Epidermal melanocyte (primary cell): ENCODE data around the gene PATL1.

Experiments
- DNase-seq: peaks from one replicate; pipeline ENCODE4 v3.0.0; 2011; ENCODE audit warnings: low spot score; ENCODE audit not compliant: insufficient read length

PATL1 gene

DNA sequence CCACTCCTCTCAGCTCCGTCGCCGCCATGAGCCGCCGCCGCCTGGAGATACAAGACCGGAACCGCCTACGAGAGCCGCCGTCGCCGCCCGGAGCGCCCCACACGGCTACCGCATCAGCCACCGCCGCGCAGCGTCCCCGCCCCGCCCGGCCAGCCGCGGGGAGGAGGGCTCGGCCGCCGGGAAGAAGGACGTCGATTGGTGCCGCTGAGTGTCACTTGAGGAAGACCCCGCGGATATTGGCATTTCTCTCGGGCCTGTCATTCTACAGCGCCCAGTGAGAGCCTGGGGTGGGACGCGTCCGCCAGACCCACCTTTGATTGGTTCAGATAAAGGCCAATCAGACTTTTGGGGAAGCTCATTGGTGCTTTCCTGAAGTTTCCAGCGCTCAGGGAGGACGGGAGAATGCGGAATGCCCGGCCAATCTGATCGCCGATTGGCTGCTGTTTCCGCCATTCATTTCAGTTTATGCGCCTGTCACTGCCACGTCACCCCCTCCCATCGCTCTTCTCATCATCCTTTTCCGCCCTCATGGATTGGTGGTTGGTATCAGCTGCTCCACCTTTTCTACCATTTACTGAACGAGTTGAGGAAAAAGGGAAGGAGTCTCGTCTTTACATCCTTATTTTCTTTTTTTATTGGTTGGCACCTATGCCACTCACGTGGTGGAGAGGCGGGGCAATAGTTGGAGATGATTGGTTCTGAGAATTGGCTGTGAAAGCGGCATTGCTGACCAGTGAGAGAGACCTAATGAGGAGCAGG lies 53.0 kb downstream of the PATL1 start, which contains the start of gene OSBP:
Gene OSBP (minus strand): TSS at position 138 of the 759 bp plus-strand sequence. CDS start 110 bp downstream, at position 28.
- DNase-seq = peak; percentile 98

DNA sequence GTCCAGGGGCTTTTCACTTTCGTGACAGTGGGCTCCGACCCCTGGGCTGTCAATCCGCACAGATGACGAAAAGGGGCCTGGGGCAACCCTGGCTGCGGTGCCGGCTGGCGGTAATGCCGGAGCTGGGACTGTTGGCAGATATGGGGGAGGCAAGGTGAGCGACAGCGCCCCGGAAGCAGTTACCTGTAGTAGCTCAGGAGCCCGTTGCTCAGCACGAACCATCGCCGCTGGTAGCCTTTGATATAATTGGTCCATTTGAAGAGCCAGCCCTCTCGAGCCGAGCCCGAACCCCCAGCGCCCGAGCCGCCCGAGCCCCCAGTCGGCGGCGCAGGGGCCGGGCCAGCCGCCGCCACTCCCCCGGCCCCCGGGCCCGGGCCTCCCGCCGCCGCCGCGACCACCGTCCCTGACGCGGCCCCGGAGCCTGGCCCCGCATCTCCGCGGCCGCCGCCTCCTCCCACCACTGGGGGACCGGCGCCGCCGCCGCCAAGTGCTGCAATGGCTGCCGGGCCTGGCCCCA lies 53.7 kb downstream of the PATL1 start:
- DNase-seq = no peak

DNA sequence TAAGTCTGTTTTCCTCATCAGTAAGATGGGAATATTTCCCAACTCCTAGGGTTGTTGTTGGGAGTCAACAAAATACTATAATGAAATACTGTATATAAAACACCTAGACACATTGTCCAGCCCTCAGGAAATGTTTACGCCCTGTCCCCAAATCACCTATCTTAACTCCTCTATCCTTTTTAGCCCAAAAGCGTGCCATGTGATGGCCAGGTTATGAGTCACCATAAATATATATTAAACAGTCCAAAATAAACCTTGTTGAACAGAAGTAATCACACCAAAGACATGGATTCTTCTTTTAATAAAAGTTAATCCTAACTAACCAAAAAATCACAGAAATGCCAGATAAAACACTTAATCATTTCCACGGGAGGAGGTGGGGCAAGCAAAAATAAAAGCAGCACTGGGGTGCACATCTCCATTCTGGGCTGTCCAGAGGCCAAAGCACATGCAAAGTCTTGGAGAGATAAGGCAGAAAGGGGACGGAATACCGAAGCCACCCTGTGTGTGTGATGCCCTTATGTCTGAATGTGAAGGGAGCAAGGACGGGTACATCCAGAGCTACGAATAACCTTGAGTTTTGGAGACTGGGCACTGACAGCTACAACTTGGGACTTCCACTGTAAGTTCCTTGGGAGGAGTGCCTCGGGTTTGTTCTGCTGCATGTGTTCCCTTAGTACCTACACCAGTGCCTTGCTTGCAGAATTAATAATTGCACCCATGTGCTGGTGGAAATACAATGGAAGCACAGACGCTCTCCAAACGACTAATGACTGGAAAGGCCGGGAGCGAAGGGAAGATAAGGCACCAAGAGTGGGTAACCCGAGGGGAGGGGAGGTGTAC lies 54.3 kb downstream of the PATL1 start:
- no peak for DNase-seq

DNA sequence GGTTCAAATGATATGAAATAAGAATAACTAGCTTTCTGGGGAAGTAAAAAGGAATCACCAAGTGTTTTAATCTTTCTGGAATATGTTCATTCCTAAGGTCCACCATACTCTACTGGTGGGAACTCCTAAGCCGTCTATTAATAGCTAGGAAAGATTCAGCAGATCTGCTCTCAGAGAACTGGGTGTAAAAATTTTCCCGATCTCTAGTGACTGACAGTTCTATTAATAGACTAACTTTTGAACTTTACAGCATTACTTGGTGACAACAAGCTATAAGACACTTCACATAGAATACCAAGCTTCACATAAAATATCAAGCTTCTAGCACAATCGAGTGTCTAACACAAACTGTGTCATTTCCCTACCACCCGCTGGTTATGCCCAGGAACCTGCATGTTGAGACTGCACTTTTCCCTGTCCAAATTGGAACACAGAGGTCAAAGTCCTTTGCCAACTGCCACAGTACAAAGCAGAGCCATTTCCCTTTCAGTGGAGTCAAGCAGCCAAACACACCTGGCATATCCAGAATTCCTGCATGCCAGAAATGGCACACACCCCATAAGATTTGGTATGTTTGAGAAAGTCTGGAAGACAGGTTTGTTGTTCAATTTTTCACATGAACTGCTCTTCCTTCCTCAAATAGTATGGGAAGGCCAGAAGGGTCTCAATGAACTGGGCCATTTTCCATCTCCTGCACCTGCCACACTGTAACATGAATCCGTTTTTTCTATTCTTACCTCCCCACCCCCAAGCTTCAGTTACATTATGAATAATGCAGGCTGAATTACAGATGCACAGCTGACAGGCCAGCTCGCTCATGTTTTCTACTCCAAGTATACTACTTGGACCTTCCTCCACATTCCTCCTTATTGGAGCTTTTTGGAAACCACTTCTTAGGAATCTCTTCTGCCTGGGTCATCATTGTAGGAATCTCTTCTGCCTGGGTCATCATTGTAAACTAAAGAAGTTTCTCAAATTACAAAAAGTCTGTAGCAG lies 57.0 kb downstream of the PATL1 start:
- DNase-seq = no peak

DNA sequence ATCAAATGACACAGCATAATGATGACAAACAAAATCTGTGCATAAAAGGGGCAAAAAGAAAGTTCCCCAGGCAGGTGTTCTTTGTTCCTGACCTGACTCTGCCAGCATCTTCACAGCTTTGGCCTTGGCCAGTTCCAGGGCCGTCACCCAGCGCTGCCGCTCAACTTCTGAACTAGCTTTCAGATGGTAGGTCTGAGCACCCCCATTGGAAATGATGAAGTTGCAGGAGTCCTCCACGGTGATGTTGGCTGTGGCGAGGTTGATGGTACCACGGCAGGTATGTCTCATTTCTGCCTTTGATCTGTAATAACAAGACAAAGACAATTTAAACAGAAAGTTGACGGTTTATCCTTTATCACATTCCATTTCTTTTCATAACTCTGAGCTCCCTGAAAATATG lies 58.5 kb downstream of the PATL1 start:
- no peak for DNase-seq

DNA sequence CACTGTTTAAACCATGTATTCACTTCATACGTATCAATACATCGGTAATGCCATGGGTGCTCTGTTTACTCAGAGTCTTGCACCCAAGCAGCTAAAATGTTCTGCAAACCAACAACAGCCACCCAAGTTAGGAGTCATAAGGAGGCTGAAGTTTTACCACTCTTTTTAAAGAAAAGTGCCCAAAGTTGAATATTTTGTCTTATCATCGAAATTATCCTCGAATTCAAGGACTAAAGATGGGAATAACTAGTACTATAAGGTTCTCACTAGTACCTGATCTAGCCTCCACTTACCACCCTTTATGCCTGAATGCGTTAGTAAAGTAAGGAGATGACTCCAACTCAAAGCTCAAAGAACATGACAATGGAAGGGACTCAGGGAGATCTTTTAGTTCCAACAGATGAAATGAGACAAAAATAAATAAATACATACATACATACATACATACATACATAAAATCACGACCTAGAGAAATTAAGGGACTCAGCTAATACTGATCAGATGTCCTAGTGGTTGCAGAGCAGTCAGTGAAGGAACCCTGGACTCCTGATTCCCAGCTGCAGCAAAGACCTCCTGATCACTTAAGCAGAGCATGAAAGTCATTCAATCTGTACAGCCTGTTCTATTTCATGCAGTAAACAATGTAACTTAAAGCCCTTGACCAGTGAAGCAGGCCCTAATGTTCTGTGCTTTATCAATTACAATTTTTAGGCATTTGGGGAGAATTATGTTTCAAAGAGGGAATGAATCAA lies 61.0 kb downstream of the PATL1 start:
- DNase-seq = no peak

DNA sequence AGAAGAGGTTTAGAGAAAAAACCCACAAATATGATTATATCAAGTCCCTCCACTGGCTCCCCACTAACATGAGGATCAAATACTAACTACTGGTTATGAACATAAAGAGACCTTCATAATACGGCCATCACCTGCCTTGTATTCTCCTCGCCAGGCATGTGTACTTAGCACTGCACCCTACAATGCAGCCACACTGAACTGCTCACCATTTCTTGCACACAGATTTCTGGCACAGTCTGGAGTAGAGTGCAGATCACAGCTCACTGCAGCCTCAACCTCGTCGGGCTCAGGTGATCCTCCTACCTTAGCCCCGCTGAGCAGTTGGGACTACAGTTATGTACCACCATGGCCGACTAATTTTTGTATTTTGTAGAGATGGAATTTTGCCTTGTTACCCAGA lies 66.4 kb downstream of the PATL1 start:
- no peak for DNase-seq

DNA sequence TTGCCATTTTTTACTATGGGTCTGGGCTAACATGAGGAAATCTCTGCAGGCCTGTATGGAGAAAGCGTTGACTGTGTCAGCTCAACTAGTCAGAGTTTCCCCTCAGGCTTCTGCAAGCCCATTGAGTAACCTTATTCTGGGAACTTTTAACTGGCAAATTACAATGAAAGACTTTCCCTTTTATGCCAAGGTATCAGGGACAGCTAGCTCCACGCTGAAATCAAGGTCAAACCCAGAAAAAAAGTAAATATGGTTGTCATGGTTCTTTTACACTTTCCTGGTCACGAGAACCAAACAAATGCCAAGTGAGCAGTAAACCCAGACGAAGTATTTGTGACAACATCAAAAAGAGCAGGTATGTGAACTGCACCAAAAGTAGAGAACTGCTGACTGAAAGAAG lies 67.0 kb downstream of the PATL1 start:
- no peak for DNase-seq

DNA sequence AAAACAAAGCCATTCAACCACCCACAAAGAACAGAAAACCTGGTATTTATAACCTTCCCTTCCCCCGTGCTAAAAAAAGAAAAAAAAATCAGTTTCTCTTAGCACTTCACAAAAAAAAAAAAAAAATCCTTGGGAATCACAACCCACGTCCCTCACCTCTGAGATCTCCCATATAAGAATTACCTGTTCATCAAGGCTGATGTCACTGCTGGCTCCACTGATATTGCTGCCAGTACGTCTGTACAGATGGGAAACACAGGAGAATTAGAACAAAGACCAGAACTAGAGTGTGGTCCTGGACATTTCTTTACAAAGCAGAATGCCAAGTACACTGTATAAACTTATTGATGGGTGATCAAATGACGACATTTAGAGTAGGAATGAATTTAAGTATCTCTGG lies 68.2 kb downstream of the PATL1 start:
- no peak for DNase-seq

DNA sequence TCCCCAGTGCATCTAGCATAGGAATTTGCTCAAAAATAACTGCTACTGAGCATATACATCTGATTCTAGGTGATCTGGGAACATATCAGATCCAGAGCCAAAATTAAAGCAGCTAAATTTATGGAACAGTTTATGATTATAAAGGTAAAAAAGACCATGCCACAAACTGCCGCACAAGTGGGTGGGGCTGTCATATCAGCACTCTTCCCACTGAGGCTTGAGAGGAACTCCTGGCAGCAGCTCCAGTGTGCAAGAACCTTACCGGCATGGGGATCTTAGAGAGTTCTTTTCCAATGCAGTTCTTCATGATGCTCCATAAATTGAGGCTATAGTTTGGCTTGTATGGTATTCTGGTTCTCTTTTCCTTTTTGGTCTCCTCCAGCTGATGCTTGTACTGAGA lies 68.6 kb downstream of the PATL1 start:
- DNase-seq = no peak

DNA sequence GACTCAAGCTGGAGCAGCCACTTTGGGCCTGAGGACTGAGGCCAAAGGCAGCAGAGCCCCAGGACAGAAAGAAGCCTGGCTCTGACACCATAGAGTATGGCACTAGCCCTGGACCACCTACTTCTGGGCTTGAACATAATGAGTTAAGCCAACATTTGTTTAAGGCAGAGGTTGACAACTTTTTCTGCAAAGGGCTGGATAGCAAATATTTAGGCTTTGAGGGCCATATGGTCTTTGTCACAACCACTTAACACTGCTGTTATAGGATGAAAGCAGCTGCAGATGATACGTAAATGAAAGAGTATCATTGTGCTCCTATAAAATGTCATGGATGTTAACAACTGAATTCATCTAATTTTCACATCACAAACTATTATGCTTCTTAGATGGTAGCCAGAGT lies 69.9 kb downstream of the PATL1 start:
- DNase-seq = peak; percentile 41
